IMR-90 (cell line): Measurements from ENCODE around the gene UBE2L3. TPM values are rescaled to one million over a fixed set of nuclear protein-coding genes. Genes with fewer than 3 reads are reported as not detected.

Experiments
- ATAC-seq: fragments of 200-7000 bp; cut with Tn5 transposase; 2 replicates; pipeline ENCODE4 v1.9.1; 2020; ENCODE audit warnings: low read depth, mild to moderate bottlenecking, moderate library complexity
- BruUV-seq: library from RNA; stranded (reverse); fragments of 400-500 nt; replicated peaks from 2 replicates; lab custom pipeline; 2021; lab: Mats Ljungman, UMichigan
- CTCF ChIA-PET: fragments of 300-600 bp; formaldehyde crosslinking; extraction: SDS; loops from one replicate; lab custom pipeline; 2021; ENCODE audit warnings: antibody characterized with exemption; lab: Yijun Ruan, JAX
- POLR2A ChIA-PET: fragments of 300-600 bp; sonication (Branson Sonifier 250); formaldehyde crosslinking; loops from one replicate; lab custom pipeline; 2022; ENCODE audit warnings: antibody characterized with exemption; ENCODE audit not compliant: unreplicated experiment; lab: Charles Lee
- DNase-seq: peaks from one replicate; pipeline ENCODE4 v3.0.0; 2013
- H2AFZ ChIP-seq: replicated peaks from 2 replicates; pipeline ENCODE3; 2013; ENCODE audit warnings: low read length, mild to moderate bottlenecking; ENCODE audit not compliant: poor library complexity
- H2AK5ac ChIP-seq: 2 replicates; pipeline ENCODE4 v1.6.1; 2013; ENCODE audit warnings: low read depth, low read length, inconsistent platforms
- H2AK9ac ChIP-seq: replicated peaks from 2 replicates; pipeline ENCODE3; 2013; ENCODE audit warnings: mild to moderate bottlenecking, low read depth, low read length, moderate library complexity; ENCODE audit not compliant: poor library complexity
- H2BK120ac ChIP-seq: 2 replicates; pipeline ENCODE4 v1.6.1; 2013; ENCODE audit warnings: low read depth, low read length, inconsistent platforms
- H2BK15ac ChIP-seq: 3 replicates; pipeline ENCODE4 v1.6.1; 2013; ENCODE audit warnings: low read depth, low read length, inconsistent platforms
- H2BK20ac ChIP-seq: 2 replicates; pipeline ENCODE4 v1.6.1; 2013; ENCODE audit warnings: low read depth, mild to moderate bottlenecking, inconsistent platforms, low read length, moderate library complexity
- H2BK5ac ChIP-seq: 2 replicates; pipeline ENCODE4 v1.6.1; 2013; ENCODE audit warnings: mild to moderate bottlenecking, low read depth, low read length, inconsistent platforms; ENCODE audit not compliant: poor library complexity, severe bottlenecking
- H3K14ac ChIP-seq: replicated peaks from 2 replicates; pipeline ENCODE4 v1.6.1; 2013; ENCODE audit warnings: low read depth, low read length, inconsistent platforms
- H3K18ac ChIP-seq: 2 replicates; pipeline ENCODE4 v1.6.1; 2013; ENCODE audit warnings: low read depth, low read length, control low read depth
- H3K23ac ChIP-seq: 2 replicates; pipeline ENCODE4 v1.6.1; 2013; ENCODE audit warnings: low read depth, low read length, inconsistent platforms
- H3K27ac ChIP-seq: 2 replicates; pipeline ENCODE4 v1.5.1; 2013; ENCODE audit warnings: mild to moderate bottlenecking, control low read depth, low read length; ENCODE audit not compliant: insufficient read depth
- H3K27me3 ChIP-seq: 2 replicates; pipeline ENCODE4 v1.6.1; 2013; ENCODE audit warnings: low read length; ENCODE audit not compliant: control insufficient read depth, insufficient read depth
- H3K36me3 ChIP-seq: 2 replicates; pipeline ENCODE4 v1.6.1; 2013; ENCODE audit warnings: low read length, mixed read lengths; ENCODE audit not compliant: control insufficient read depth, insufficient read depth
- H3K4ac ChIP-seq: 2 replicates; pipeline ENCODE4 v1.6.1; 2013; ENCODE audit warnings: low read depth, low read length, inconsistent platforms
- H3K4me1 ChIP-seq: 2 replicates; pipeline ENCODE4 v1.6.1; 2013; ENCODE audit warnings: low read length, mixed read lengths; ENCODE audit not compliant: control insufficient read depth, insufficient read depth
- H3K4me2 ChIP-seq: 2 replicates; pipeline ENCODE4 v1.6.1; 2013; ENCODE audit warnings: low read depth, mild to moderate bottlenecking, control low read depth, low read length, moderate library complexity
- H3K4me3 ChIP-seq: 2 replicates; pipeline ENCODE4 v1.5.1; 2013; ENCODE audit warnings: low read depth, mild to moderate bottlenecking, control low read depth, low read length, moderate library complexity; ENCODE audit not compliant: insufficient read depth
- H3K56ac ChIP-seq: 2 replicates; pipeline ENCODE4 v1.6.1; 2013; ENCODE audit warnings: low read length, inconsistent platforms; ENCODE audit not compliant: insufficient read depth; ENCODE audit errors: extremely low read depth
- H3K79me1 ChIP-seq, 2 experiments: 2 replicates each; pipeline ENCODE4 v1.6.1; 2013; ENCODE audit warnings: low read length in 2 of 2, inconsistent platforms in 1 of 2, low read depth in 1 of 2
- H3K9ac ChIP-seq: 2 replicates; pipeline ENCODE4 v1.6.1; 2013; ENCODE audit warnings: low read depth, low read length, control low read depth
- H3K9me1 ChIP-seq: 2 replicates; pipeline ENCODE4 v1.6.1; 2013; ENCODE audit warnings: low read length, inconsistent platforms; ENCODE audit not compliant: insufficient read depth
- H3K9me3 ChIP-seq: 2 replicates; pipeline ENCODE4 v1.6.1; 2013; ENCODE audit warnings: low read length; ENCODE audit not compliant: control insufficient read depth, insufficient read depth
- H4K20me1 ChIP-seq: 2 replicates; pipeline ENCODE4 v1.6.1; 2013; ENCODE audit warnings: low read length, inconsistent platforms; ENCODE audit not compliant: insufficient read depth
- H4K5ac ChIP-seq: 2 replicates; pipeline ENCODE4 v1.6.1; 2013; ENCODE audit warnings: mild to moderate bottlenecking, low read depth, low read length, control low read depth
- H4K8ac ChIP-seq, 2 experiments: 2 replicates each; pipeline ENCODE4 v1.6.1; 2013; ENCODE audit warnings: low read depth in 2 of 2, low read length in 2 of 2, control low read depth in 1 of 2, inconsistent platforms in 1 of 2
- H4K91ac ChIP-seq: 2 replicates; pipeline ENCODE4 v1.6.1; 2013; ENCODE audit warnings: low read depth, low read length, inconsistent platforms; ENCODE audit not compliant: insufficient read depth
- BHLHE40 ChIP-seq: fragments of 150-350 bp; IDR thresholded peaks from 2 replicates; pipeline ENCODE4 v1.6.1; 2016; ENCODE audit warnings: mild to moderate bottlenecking, low read depth, low read length
- CEBPB ChIP-seq: IDR thresholded peaks from 2 replicates; pipeline ENCODE4 v1.6.1; 2012; ENCODE audit warnings: low read depth, low read length, improper control_type of control experiment
- CHD1 ChIP-seq: IDR thresholded peaks from 2 replicates; pipeline ENCODE4 v1.6.1; 2012; ENCODE audit warnings: low read depth, low read length, improper control_type of control experiment
- FOS ChIP-seq: fragments of 150-350 bp; IDR thresholded peaks from 2 replicates; pipeline ENCODE4 v1.6.1; 2016; ENCODE audit warnings: low read depth, low read length
- MAFK ChIP-seq: IDR thresholded peaks from 2 replicates; pipeline ENCODE4 v1.6.1; 2012; ENCODE audit warnings: low read depth, low read length, improper control_type of control experiment
- MAZ ChIP-seq: IDR thresholded peaks from 2 replicates; pipeline ENCODE4 v1.6.1; 2012; ENCODE audit warnings: low read depth, mild to moderate bottlenecking, low read length, improper control_type of control experiment, moderate library complexity, borderline replicate concordance
- MXI1 ChIP-seq: IDR thresholded peaks from 2 replicates; pipeline ENCODE4 v1.6.1; 2012; ENCODE audit warnings: low read depth, mild to moderate bottlenecking, low read length, moderate library complexity, borderline replicate concordance
- NFE2L2 ChIP-seq: fragments of 150-350 bp; IDR thresholded peaks from 2 replicates; pipeline ENCODE4 v1.6.1; 2016; ENCODE audit warnings: low read depth, mild to moderate bottlenecking, low read length
- RAD21 ChIP-seq: IDR thresholded peaks from 2 replicates; pipeline ENCODE4 v1.6.1; 2012; ENCODE audit warnings: low read length, improper control_type of control experiment
- RCOR1 ChIP-seq: IDR thresholded peaks from 2 replicates; pipeline ENCODE4 v1.6.1; 2012; ENCODE audit warnings: mild to moderate bottlenecking, low read length, improper control_type of control experiment; ENCODE audit not compliant: insufficient replicate concordance
- RFX5 ChIP-seq: IDR thresholded peaks from 2 replicates; pipeline ENCODE4 v1.8.0; 2012; ENCODE audit warnings: low read depth, mild to moderate bottlenecking, low read length, moderate library complexity
- WGBS, 2 experiments: methylation state at CpG; one replicate each; pipeline versions ENCODE4 v1.1.5 to v1.1.7; 2013; ENCODE audit warnings: missing lambda C conversion rate in 2 of 2; ENCODE audit not compliant: insufficient read length in 1 of 2; ENCODE audit errors: extremely low coverage in 2 of 2; 5-methylcytosine and 5-hydroxymethylcytosine counted together
- dilution Hi-C: fragments of 300-500 bp; cut with HindIII; formaldehyde crosslinking; loops from one replicate; pipeline ENCODE4 v1.14.3; 2018; ENCODE audit warnings: low sequenced_read_pairs; ENCODE audit not compliant: unreplicated experiment
- in situ Hi-C: fragments of 300-500 bp; cut with MboI; formaldehyde crosslinking; loops from 3 replicates; pipeline ENCODE4 v1.14.3; 2019; ENCODE audit warnings: low sequenced_read_pairs, inconsistent platforms, mixed read lengths
- intact Hi-C: fragments of 100-400 bp; cut with micrococcal nuclease; formaldehyde crosslinking; loops from 2 replicates; pipeline ENCODE4 v1.10.0; 2022
- polyA plus RNA-seq, 3 experiments: library from polyadenylated mRNA; depleted of rRNA; stranded (reverse); fragments of >200 nt; gene quantifications; 2 replicates each; pipeline ENCODE4 v1.2.3, GENCODE V29; 2012; ENCODE audit warnings: low replicate concordance in 1 of 3
- total RNA-seq: library from RNA; depleted of rRNA; stranded (reverse); fragments of >200 nt; gene quantifications from 2 replicates; pipeline ENCODE4 v1.2.3, GENCODE V29; 2012
- TF ChIP-seq, protein P1 (sequence below): fragments of 150-350 bp; IDR thresholded peaks from 2 replicates; pipeline ENCODE4 v1.6.1; 2017; ENCODE audit warnings: mild to moderate bottlenecking, antibody characterized with exemption, low read length, low read depth

The UBE2L3 gene
- total and polyA plus RNA-seq, 2 of the 4 experiments (the other 2 are of a cell fraction): 29.0 to 72.9 TPM

DNA sequence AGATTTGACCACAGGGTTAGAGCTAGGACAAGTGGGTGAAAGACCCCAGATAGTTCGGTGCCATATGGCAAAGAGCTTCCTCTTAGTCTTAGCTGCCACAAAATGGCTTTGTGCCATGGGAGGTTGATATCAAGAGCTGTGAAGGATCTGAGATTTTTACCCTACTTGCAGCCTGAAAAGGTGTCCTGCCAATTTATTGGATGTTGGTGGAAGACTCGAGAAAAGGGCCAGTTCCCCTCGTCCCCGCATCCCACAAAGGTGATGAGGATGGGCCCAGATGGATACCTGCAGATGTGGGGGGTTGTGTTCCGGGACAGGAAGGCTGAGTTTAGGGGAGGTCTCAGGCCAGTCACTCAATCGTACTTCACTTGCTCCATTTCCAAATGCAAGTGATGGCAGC, 35.1 kb downstream of the UBE2L3 start:
- no peak for TF ChIP-seq RCOR1
- TF ChIP-seq MAZ: no peak
- TF ChIP-seq FOS: no peak
- TF ChIP-seq NFE2L2: no peak
- TF ChIP-seq, protein P1, sequence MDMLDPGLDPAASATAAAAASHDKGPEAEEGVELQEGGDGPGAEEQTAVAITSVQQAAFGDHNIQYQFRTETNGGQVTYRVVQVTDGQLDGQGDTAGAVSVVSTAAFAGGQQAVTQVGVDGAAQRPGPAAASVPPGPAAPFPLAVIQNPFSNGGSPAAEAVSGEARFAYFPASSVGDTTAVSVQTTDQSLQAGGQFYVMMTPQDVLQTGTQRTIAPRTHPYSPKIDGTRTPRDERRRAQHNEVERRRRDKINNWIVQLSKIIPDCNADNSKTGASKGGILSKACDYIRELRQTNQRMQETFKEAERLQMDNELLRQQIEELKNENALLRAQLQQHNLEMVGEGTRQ: no peak
- TF ChIP-seq CEBPB: no peak
- no peak for TF ChIP-seq CHD1
- TF ChIP-seq RFX5: no peak
- TF ChIP-seq MAFK: no peak
- no peak for TF ChIP-seq RAD21
- TF ChIP-seq BHLHE40: no peak
- TF ChIP-seq MXI1: no peak
- H3K23ac ChIP-seq: no peak overlapping the region
- no peak overlapping the region for H2AK5ac ChIP-seq
- ChIA-PET POLR2A (no interaction called here), CTCF (no interaction called here)
- BruUV-seq: no TSS peak
- intact Hi-C loops (no loop called here), dilution Hi-C loops (no loop called here), in situ Hi-C loops (no loop called here)
- H2AFZ ChIP-seq: no peak overlapping the region
- no peak overlapping the region for H3K4me2 ChIP-seq
- ATAC-seq (no peak), DNase-seq (no peak)
- H4K5ac ChIP-seq: no peak overlapping the region
- WGBS, 2 experiments: 95% methylated on average over 3 of the region's 6 CpGs; no CpG with 5 or more reads in 1 of the 2 experiments
- H2AK9ac ChIP-seq: no peak overlapping the region
- H2BK20ac ChIP-seq: no peak overlapping the region
- no peak overlapping the region for H3K18ac ChIP-seq
- H3K56ac ChIP-seq: no peak overlapping the region
- no peak overlapping the region for H2BK5ac ChIP-seq
- H4K20me1 ChIP-seq: peaks cover 85% of the 10 kb centered on the region
- H3K9me1 ChIP-seq: peaks cover 28% of the 10 kb centered on the region
- no peak overlapping the region for H2BK120ac ChIP-seq
- H3K4ac ChIP-seq: no peak overlapping the region
- no peaks in the 10 kb centered on the region for H3K9me3 ChIP-seq
- H3K4me3 ChIP-seq: no peak overlapping the region
- no peak overlapping the region for H3K27ac ChIP-seq
- H3K4me1 ChIP-seq: 0 out of 2 replicates have a peak, but pooled peaks cover 3% of the 10 kb centered on the region
- H4K91ac ChIP-seq: no peak overlapping the region
- H3K14ac ChIP-seq: no peak overlapping the region
- peaks cover 10 to 63% of the 10 kb centered on the region in 2 experiments for H3K79me1 ChIP-seq
- no peak overlapping the region for H2BK15ac ChIP-seq
- no peak overlapping the region for H3K9ac ChIP-seq
- no peak overlapping the region for H4K8ac ChIP-seq
- H3K27me3 ChIP-seq: no peaks in the 10 kb centered on the region
- H3K36me3 ChIP-seq: peaks cover 1% of the 10 kb centered on the region
